Transverse colon (tissue), 4 donors: Measurements from ENCODE around the gene DNER. TPM values are rescaled to one million over a fixed set of nuclear protein-coding genes. Genes with fewer than 3 reads are reported as not detected.

ENCODE experiments used
- DNase-seq: peaks from one replicate; pipeline ENCODE4 v3.0.0-alpha.2; 2019
- H3K27ac ChIP-seq, 4 donors: fragments of 200-600 bp; sonication (generic); 2 replicates each; pipeline ENCODE4 v1.5.1; 2016 to 2018; ENCODE audit warnings: inconsistent platforms in 4 of 4
- H3K27me3 ChIP-seq: fragments of 200-600 bp; sonication (generic); 2 replicates; pipeline ENCODE4 v1.5.1; 2017; ENCODE audit warnings: inconsistent platforms
- H3K36me3 ChIP-seq, 4 donors: fragments of 200-600 bp; sonication (generic); 2 replicates each; pipeline ENCODE4 v1.5.1; 2017 to 2019; ENCODE audit warnings: inconsistent platforms in 4 of 4
- H3K4me1 ChIP-seq, 4 donors: fragments of 200-600 bp; sonication (generic); 2 replicates each; pipeline ENCODE4 v1.5.1; 2017 to 2020; ENCODE audit warnings: inconsistent platforms in 4 of 4
- H3K4me3 ChIP-seq, 4 donors: fragments of 200-600 bp; sonication (generic); 1 replicate in 1 of 4; 2 replicates in 3 of 4; pipeline versions ENCODE4 v1.5.1 to v1.6.1; 2017 to 2019; ENCODE audit warnings: inconsistent platforms in 4 of 4
- H3K9me3 ChIP-seq, 2 donors: fragments of 200-600 bp; sonication (generic); 2 replicates each; pipeline ENCODE4 v1.5.1; 2017 to 2019; ENCODE audit warnings: inconsistent platforms in 2 of 2
- CTCF ChIP-seq, 5 experiments: fragments of 200-600 bp in 3 of 5; fragments of 450-650 bp in 2 of 5; sonication (generic) in 3 of 5; IDR thresholded peaks; 1 replicate in 2 of 5; 2 replicates in 3 of 5; pipeline ENCODE4 v1.5.1; 2016 to 2017; ENCODE audit warnings: antibody characterized with exemption in 5 of 5, inconsistent platforms in 3 of 5, mild to moderate bottlenecking in 2 of 5, moderate library complexity in 1 of 5
- EP300 ChIP-seq: sonication (generic); formaldehyde crosslinking; IDR thresholded peaks from one replicate; pipeline ENCODE4 v1.6.1; 2017; ENCODE audit warnings: antibody characterized with exemption, low read depth
- POLR2A ChIP-seq: fragments of 450-650 bp; IDR thresholded peaks from one replicate; pipeline ENCODE4 v1.6.1; 2016; ENCODE audit warnings: antibody characterized with exemption, mild to moderate bottlenecking, moderate library complexity
- POLR2AphosphoS5 ChIP-seq, 3 donors: sonication (generic); formaldehyde crosslinking; IDR thresholded peaks; one replicate each; pipeline ENCODE4 v1.6.1; 2016; ENCODE audit warnings: antibody characterized with exemption in 3 of 3
- WGBS, 2 donors: methylation state at CpG; one replicate each; pipeline ENCODE4 v1.1.5; 2018; ENCODE audit warnings: low coverage in 1 of 2; 5-methylcytosine and 5-hydroxymethylcytosine counted together
- in situ Hi-C, 4 donors: fragments of 200-750 bp; cut with MboI; loops; one replicate each; pipeline versions ENCODE4 v1.15.0 to v1.15.1; 2017; ENCODE audit warnings: low sequenced_read_pairs in 3 of 4, low pct_ligation_motif_present in 1 of 4, low pct_unique_long_range_greater_than_20kb in 1 of 4
- intact Hi-C: fragments of 100-400 bp; cut with DNase I; formaldehyde crosslinking; loops from one replicate; pipeline ENCODE4 v1.15.1; 2023; ENCODE audit warnings: low total_unique reads
- total RNA-seq, 4 donors: library from RNA; depleted of rRNA; stranded (reverse); fragments of >200 nt; gene quantifications; one replicate each; pipeline ENCODE4 v1.1.0, GENCODE V29; 2016

DNER gene
- total RNA-seq, 4 donors from 2014 or later, result 1.9 to 4.9 (median 2.5) TPM

DNA sequence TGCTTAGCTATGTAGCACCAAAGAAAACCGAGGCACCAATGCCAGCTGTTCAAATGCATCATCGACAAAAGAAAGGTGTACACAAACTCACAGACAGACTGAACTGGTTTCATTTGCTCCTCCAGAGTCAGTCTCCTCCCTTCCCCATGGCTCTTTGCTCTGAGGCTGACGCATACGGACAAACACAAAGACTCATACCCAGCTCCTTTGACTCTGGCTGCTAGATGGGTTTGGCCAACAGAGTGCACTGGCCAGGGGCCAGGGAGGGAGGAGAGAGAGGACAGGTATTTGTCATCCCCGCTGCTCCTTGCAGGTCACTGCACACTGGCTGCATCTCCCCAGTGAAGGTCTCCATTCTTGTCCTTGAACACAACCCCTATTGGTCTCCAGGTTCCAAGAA lies 40.7 kb downstream of the DNER start:
- in situ Hi-C loops (no loop called here), intact Hi-C loops (no loop called here)
- no peak for DNase-seq
- H3K9me3 ChIP-seq, result no peaks in the 10 kb centered on the region
- no peak for TF ChIP-seq EP300
- no peak overlapping the region for H3K4me3 ChIP-seq
- no peaks in the 10 kb centered on the region for H3K4me1 ChIP-seq
- 89% methylated on average over 5 of the region's 5 CpGs; no CpG with 5 or more reads in 1 of the 2 donors for WGBS, 2 donors
- H3K36me3 ChIP-seq, result no peaks in the 10 kb centered on the region
- H3K27me3 ChIP-seq, result peaks cover 7% of the 10 kb centered on the region
- no peak overlapping the region for H3K27ac ChIP-seq

DNA sequence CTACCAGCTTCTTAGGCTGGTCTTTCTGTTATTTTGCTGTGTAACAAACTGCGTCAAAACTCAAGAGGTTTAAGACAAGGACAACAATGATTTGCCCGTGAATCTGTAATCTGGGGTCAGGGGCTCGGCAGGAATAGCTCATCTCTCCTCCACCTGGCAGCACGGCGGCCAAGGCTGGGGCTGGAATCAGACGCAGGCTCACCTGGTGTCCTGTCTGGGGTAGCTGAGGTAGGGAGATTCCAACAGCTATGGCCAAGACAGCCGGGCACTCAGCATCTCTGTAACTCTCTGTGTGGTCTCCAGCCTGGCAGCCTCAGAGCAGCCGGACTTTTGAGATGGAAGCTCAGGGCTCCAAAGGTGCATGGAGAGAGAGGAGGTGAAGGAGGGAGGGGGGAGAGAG lies 42.3 kb downstream of the DNER start:
- in situ Hi-C loops (no loop called here), intact Hi-C loops (no loop called here)
- Histone ChIP-seq H3K27ac (no peak overlapping the region), H3K36me3 (no peaks in the 10 kb centered on the region), H3K4me3 (no peak overlapping the region), H3K4me1 (no peaks in the 10 kb centered on the region), H3K9me3 (no peaks in the 10 kb centered on the region), H3K27me3 (peaks cover 5% of the 10 kb centered on the region)
- TF ChIP-seq EP300 (no peak), POLR2AphosphoS5 (IDR thresholded peaks at IDR 0.05) (no peak), CTCF (IDR thresholded peaks at IDR 0.05) (no peak), POLR2A (no peak)
- DNase-seq, result no peak
- 68% methylated on average over 8 of the region's 8 CpGs; no CpG with 5 or more reads in 1 of the 2 donors for WGBS, 2 donors

DNA sequence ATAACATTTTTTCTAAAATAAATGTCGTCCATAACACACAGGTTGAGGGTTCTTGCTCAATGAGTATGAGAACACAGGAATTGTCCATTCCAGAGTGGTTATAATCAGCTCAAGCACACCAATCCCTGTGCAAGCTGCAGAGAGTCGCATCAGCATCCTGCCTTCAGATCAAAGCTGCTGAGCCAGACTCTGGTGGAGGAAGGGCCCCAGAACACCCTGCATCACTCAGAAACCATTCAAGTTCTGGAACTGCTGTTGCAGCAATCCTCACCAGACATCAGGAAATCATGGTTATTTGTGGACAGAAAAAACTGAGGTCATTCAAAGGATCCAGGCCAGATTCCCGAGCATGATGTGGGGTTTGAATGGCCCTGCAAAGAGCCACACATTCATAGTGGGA lies 44.5 kb downstream of the DNER start:
- no peak for DNase-seq
- intact Hi-C loops, result no loop called here

DNA sequence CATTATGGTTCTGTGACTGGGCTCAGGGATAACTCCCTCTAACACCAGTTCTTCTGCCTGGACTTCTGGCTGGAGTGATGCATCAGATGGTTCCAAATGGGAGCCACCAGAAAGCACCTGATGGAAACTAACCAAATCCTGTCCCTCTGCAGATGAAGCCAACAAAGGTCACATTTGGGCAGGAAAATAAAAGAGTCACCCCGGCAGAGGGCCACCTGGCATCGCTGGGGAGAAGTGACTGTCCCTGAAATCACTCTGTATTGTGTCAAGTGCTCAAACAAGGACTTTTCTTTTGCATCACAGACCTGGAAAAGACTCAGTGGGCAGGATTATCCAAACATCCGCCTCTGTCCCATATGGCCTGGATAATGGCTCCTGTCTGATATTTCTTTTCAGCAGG lies 47.5 kb downstream of the DNER start:
- intact Hi-C loops, result no loop called here
- Histone ChIP-seq H3K27ac (no peak overlapping the region), H3K36me3 (no peaks in the 10 kb centered on the region), H3K4me3 (no peak overlapping the region), H3K9me3 (no peaks in the 10 kb centered on the region), H3K4me1 (no peaks in the 10 kb centered on the region), H3K27me3 (peaks cover 5% of the 10 kb centered on the region)
- no peak for DNase-seq
- WGBS, 2 donors, result 83% methylated on average over 3 of the region's 3 CpGs; no CpG with 5 or more reads in 1 of the 2 donors
- in situ Hi-C loops, result no loop called here
- TF ChIP-seq POLR2A (no peak), EP300 (no peak), CTCF (IDR thresholded peaks at IDR 0.05) (no peak)

More for the DNA sequence above, 44.5 kb downstream of the DNER start:
- TF ChIP-seq EP300 (no peak), POLR2A (no peak), POLR2AphosphoS5 (IDR thresholded peaks at IDR 0.05) (no peak), CTCF (IDR thresholded peaks at IDR 0.05) (no peak)
- no peaks in the 10 kb centered on the region for H3K4me1 ChIP-seq
- 54 to 55% methylated on average over 2 to 3 of the region's 3 CpGs for WGBS, 2 donors
- no peaks in the 10 kb centered on the region for H3K9me3 ChIP-seq
- peaks cover 5% of the 10 kb centered on the region for H3K27me3 ChIP-seq
- H3K4me3 ChIP-seq, result no peak overlapping the region
- in situ Hi-C loops, result no loop called here
- H3K36me3 ChIP-seq, result no peaks in the 10 kb centered on the region
- H3K27ac ChIP-seq, result no peak overlapping the region

DNA sequence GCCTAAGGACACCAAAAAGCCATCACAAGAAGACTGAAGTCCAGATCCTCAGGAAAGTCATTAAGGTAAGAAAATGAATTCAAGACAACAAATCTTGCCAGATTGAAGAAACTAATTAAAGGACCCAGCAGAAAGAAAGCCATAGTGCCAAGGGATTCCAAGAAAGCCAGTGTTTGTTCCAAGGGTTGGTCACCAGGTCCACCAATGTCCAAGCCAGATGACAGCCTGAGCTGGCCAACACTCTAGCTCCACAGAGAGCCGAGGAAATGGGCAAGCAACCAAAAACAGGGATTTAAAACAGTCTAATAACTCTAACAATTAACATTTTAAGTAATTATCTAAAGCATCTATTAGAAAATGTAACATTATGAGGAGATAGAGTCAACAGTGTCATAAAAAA lies 49.2 kb downstream of the DNER start:
- Histone ChIP-seq H3K4me3 (no peak overlapping the region), H3K9me3 (no peaks in the 10 kb centered on the region), H3K27me3 (peaks cover 5% of the 10 kb centered on the region), H3K36me3 (no peaks in the 10 kb centered on the region), H3K27ac (no peak overlapping the region), H3K4me1 (no peaks in the 10 kb centered on the region)
- in situ Hi-C loops (no loop called here), intact Hi-C loops (no loop called here)
- TF ChIP-seq POLR2AphosphoS5 (IDR thresholded peaks at IDR 0.05), result no peak
- TF ChIP-seq POLR2A, result no peak
- TF ChIP-seq CTCF (IDR thresholded peaks at IDR 0.05), result no peak
- no peak for TF ChIP-seq EP300
- no peak for DNase-seq
- 39 to 58% methylated on average over 1 of the region's 1 CpG for WGBS, 2 donors
